Stomach (tissue), 9 donors: ENCODE measurements around the gene COL1A1. TPM values are rescaled to one million over a fixed set of nuclear protein-coding genes. Genes with fewer than 3 reads are reported as not detected.

ENCODE experiments used
- DNase-seq, 2 donors: peaks; one replicate each; pipeline versions ENCODE4 v3.0.0 to v3.0.0-alpha.2; 2013 to 2019
- H3K27ac ChIP-seq, 5 donors: fragments of 200-600 bp in 4 of 5; sonication (generic) in 4 of 5; one replicate each; pipeline ENCODE4 v1.5.1; 2013 to 2019; ENCODE audit warnings: mild to moderate bottlenecking in 1 of 5, moderate library complexity in 1 of 5
- H3K27me3 ChIP-seq, 3 donors: fragments of 200-600 bp; sonication (generic); one replicate each; pipeline ENCODE4 v1.5.1; 2017 to 2019; ENCODE audit warnings: mixed run types in 1 of 3
- H3K36me3 ChIP-seq, 4 donors: fragments of 200-600 bp; sonication (generic); 1 replicate in 3 of 4; 2 replicates in 1 of 4; pipeline ENCODE4 v1.5.1; 2016 to 2019
- H3K4me1 ChIP-seq, 4 donors: fragments of 200-600 bp; sonication (generic); one replicate each; pipeline ENCODE4 v1.5.1; 2016 to 2019
- H3K4me3 ChIP-seq, 4 donors: fragments of 200-600 bp; sonication (generic) in 3 of 4; one replicate each; pipeline ENCODE4 v1.5.1; 2016 to 2019; ENCODE audit warnings: mild to moderate bottlenecking in 1 of 4
- H3K9me3 ChIP-seq, 4 donors: fragments of 200-600 bp; sonication (generic); one replicate each; pipeline ENCODE4 v1.5.1; 2016 to 2019
- EP300 ChIP-seq: sonication (generic); formaldehyde crosslinking; IDR thresholded peaks from one replicate; pipeline ENCODE4 v1.6.1; 2017; ENCODE audit warnings: antibody characterized with exemption
- POLR2A ChIP-seq, 4 donors: fragments of 450-650 bp; IDR thresholded peaks; one replicate each; pipeline ENCODE4 v1.6.1; 2016; ENCODE audit warnings: antibody characterized with exemption in 4 of 4, control low read depth in 2 of 4, mild to moderate bottlenecking in 1 of 4, moderate library complexity in 1 of 4
- POLR2AphosphoS5 ChIP-seq, 3 donors: sonication (generic); formaldehyde crosslinking; IDR thresholded peaks; one replicate each; pipeline ENCODE4 v1.6.1; 2016; ENCODE audit warnings: antibody characterized with exemption in 3 of 3
- WGBS, 5 donors: extraction: QIAGEN DNeasy Blood & Tissue Kit in 3 of 5; methylation state at CpG; one replicate each; pipeline versions ENCODE4 v1.1.5 to v1.1.7; 2013 to 2018; 5-methylcytosine and 5-hydroxymethylcytosine counted together
- intact Hi-C: fragments of 100-400 bp; cut with DNase I; formaldehyde crosslinking; loops from one replicate; pipeline ENCODE4 v1.15.1; 2023; ENCODE audit warnings: low total_unique reads
- polyA plus RNA-seq, 3 donors: library from polyadenylated mRNA; stranded (reverse); fragments of 200-250 nt; gene quantifications; one replicate each; pipeline ENCODE4 v1.2.3, GENCODE V29; 2013
- total RNA-seq, 5 donors: library from RNA; depleted of rRNA; stranded (reverse); fragments of >200 nt; gene quantifications; one replicate each; pipeline versions ENCODE4 v1.1.0 to v1.2.3, GENCODE V29; 2014 to 2016
- TF ChIP-seq, protein P1 (sequence below), 7 experiments: fragments of 450-650 bp in 4 of 7; fragments of 200-600 bp in 3 of 7; sonication (generic) in 3 of 7; IDR thresholded peaks; one replicate each; pipeline ENCODE4 v1.5.1; 2016 to 2019; ENCODE audit warnings: antibody characterized with exemption in 7 of 7, control low read depth in 2 of 7, mild to moderate bottlenecking in 1 of 7
- donor health status: healthy with polysubstance abuse.
- donor health status: Bipolar disorder and iron deficiency.
- donor health status: healthy.

Gene COL1A1
- total and polyA plus RNA-seq, 8 donors = 17.9 to 1,931 (median 142) TPM

DNA sequence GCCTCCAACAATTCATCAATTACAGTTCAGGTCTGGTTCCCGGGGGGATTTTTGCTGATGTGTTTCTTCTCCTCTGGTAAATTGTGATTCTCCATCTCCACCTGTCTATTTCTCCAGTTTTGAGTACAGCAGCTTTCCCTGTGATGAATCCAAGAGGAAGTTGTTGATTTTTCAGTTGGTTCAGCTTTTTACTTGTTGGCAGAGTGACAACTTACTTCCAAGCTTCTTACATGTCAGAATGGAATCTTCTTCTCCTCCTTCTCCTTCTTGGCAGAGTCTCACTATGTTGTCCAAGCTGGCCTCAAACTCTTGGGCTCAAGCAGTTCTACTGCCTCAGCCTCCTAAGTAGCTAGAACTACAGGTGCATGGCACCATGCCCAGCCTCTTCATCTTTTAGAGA, 39.4 kb upstream of the COL1A1 start:
- no peak overlapping the region for H3K27ac ChIP-seq
- no peak overlapping the region for H3K4me3 ChIP-seq
- intact Hi-C loops = no loop called here
- 88 to 93% (median 90%) methylated on average over 1 of the region's 1 CpG for WGBS, 5 donors
- H3K27me3 ChIP-seq = no peaks in the 10 kb centered on the region
- TF ChIP-seq, protein P1, sequence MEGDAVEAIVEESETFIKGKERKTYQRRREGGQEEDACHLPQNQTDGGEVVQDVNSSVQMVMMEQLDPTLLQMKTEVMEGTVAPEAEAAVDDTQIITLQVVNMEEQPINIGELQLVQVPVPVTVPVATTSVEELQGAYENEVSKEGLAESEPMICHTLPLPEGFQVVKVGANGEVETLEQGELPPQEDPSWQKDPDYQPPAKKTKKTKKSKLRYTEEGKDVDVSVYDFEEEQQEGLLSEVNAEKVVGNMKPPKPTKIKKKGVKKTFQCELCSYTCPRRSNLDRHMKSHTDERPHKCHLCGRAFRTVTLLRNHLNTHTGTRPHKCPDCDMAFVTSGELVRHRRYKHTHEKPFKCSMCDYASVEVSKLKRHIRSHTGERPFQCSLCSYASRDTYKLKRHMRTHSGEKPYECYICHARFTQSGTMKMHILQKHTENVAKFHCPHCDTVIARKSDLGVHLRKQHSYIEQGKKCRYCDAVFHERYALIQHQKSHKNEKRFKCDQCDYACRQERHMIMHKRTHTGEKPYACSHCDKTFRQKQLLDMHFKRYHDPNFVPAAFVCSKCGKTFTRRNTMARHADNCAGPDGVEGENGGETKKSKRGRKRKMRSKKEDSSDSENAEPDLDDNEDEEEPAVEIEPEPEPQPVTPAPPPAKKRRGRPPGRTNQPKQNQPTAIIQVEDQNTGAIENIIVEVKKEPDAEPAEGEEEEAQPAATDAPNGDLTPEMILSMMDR (IDR thresholded peaks at IDR 0.05) = no peak
- no peak for TF ChIP-seq EP300
- no peak for TF ChIP-seq POLR2AphosphoS5 (IDR thresholded peaks at IDR 0.05)
- TF ChIP-seq POLR2A (IDR thresholded peaks at IDR 0.05) = no peak
- H3K4me1 ChIP-seq = peaks cover 4 to 26% (median 14%) of the 10 kb centered on the region in 4 donors
- H3K9me3 ChIP-seq = no peaks in the 10 kb centered on the region
- H3K36me3 ChIP-seq = no peaks in the 10 kb centered on the region
- no peak for DNase-seq

DNA sequence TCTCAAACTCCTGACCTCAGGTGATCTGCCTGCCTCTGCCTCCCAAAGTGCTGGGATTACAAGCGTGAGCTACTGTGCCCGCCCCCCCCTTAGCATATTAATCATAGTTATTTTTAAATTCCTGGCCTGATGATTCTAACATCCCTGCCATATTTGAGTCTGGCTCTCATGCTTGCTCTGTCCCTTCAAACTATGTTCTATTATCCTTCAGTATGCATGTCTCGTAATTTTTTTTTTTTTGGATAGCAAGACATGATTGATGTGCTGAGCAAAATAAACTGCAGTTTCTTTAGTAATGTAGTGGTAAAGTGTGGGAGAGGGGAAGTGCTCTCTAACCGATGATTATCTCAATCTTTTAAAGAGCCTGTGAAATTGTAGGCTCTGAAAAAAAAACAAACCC, 38.5 kb upstream of the COL1A1 start:
- Histone ChIP-seq H3K9me3 (peaks cover 0 to 2% (median 0%) of the 10 kb centered on the region in 4 donors), H3K27ac (no peak overlapping the region), H3K4me3 (no peak overlapping the region), H3K4me1 (peaks cover 4 to 26% (median 14%) of the 10 kb centered on the region in 4 donors), H3K36me3 (no peaks in the 10 kb centered on the region), H3K27me3 (no peaks in the 10 kb centered on the region)
- TF ChIP-seq POLR2AphosphoS5 (IDR thresholded peaks at IDR 0.05) (no peak), POLR2A (IDR thresholded peaks at IDR 0.05) (no peak), EP300 (no peak)
- TF ChIP-seq, protein P1 (IDR thresholded peaks at IDR 0.05) = no peak
- intact Hi-C loops = no loop called here
- DNase-seq = no peak
- WGBS, 5 donors = 43 to 74% (median 65%) methylated on average over 4 of the region's 4 CpGs

DNA sequence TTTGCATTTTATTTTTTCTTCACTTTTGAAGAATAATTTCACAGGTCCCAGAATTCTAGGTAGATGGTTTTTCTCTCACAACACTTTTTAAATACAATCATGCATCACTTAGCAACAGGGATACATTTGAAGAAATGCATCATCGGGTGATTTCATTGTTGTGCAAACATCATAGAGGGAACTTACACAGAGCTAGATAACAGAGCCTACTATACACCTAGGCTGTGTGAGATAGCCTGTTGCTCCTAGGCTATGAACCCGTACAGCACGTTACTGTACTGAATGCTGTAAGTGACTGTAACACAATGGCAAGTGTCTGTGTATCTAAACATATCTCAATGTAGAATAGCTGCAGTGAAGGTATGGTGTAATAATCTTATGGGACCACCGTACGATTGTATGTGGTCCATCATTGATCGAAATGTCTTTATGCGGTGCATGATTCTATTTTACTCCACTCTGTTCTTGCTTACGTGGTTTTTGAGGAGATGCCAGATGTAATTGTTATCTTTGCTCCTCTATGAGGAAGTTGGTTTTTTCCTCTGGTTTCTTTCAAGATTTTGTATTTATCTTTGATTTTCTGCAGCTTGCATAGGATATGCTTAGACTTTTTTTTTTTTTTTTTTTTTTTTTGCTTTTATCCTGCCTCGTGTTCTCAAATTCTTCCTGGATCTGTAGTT, 37.3 kb upstream of the COL1A1 start:
- 18 to 41% (median 35%) methylated on average over 9 of the region's 9 CpGs for WGBS, 5 donors
- Histone ChIP-seq H3K4me1 (peaks cover 4 to 26% (median 14%) of the 10 kb centered on the region in 4 donors), H3K36me3 (no peaks in the 10 kb centered on the region), H3K27ac (peak overlapping the region in 1 of 5 donors; percentile 19), H3K9me3 (peaks cover 0 to 10% (median 2%) of the 10 kb centered on the region in 4 donors), H3K4me3 (no peak overlapping the region), H3K27me3 (no peaks in the 10 kb centered on the region)
- intact Hi-C loops = no loop called here
- TF ChIP-seq EP300 (no peak), POLR2AphosphoS5 (IDR thresholded peaks at IDR 0.05) (peak in 1 of 3 donors; percentile 47)
- TF ChIP-seq, protein P1 (IDR thresholded peaks at IDR 0.05) = no peak
- DNase-seq = peak in 1 of 2 donors; percentile 77

DNA sequence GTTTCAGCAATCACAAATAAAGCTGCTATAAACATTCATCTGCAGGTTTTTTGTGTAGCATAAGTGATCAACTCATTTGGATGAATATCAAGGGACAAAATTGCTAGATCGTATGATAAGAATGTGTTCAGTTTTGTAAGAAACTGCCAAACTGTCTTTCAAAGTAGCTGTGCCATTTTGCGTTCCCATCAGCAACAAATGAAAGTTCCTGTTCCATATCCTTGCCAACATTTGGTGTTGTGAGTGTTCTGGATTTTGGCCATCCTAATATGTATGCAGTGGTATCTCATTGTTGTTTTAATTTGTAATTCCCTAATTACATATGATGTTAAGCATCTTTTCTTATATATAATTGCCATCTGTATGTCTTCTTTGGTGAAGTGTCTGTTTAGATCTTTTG, 36.5 kb upstream of the COL1A1 start:
- TF ChIP-seq EP300 (no peak), POLR2A (IDR thresholded peaks at IDR 0.05) (no peak), POLR2AphosphoS5 (IDR thresholded peaks at IDR 0.05) (no peak)
- TF ChIP-seq, protein P1 (IDR thresholded peaks at IDR 0.05) = no peak
- H3K27ac ChIP-seq = no peak overlapping the region
- 29 to 56% (median 40%) methylated on average over 2 of the region's 2 CpGs for WGBS, 5 donors
- intact Hi-C loops = no loop called here
- H3K4me3 ChIP-seq = no peak overlapping the region
- peaks cover 4 to 26% (median 14%) of the 10 kb centered on the region in 4 donors for H3K4me1 ChIP-seq
- no peaks in the 10 kb centered on the region for H3K36me3 ChIP-seq
- peaks cover 0 to 10% (median 2%) of the 10 kb centered on the region in 4 donors for H3K9me3 ChIP-seq
- DNase-seq = no peak
- H3K27me3 ChIP-seq = no peaks in the 10 kb centered on the region
